Measurements from ENCODE around the gene BACH2. TPM values are rescaled to one million over a fixed set of nuclear protein-coding genes. Genes with fewer than 3 reads are reported as not detected.

Gene BACH2
- total RNA-seq, 1 experiment from 2014 or later, result 3.3 TPM

DNA sequence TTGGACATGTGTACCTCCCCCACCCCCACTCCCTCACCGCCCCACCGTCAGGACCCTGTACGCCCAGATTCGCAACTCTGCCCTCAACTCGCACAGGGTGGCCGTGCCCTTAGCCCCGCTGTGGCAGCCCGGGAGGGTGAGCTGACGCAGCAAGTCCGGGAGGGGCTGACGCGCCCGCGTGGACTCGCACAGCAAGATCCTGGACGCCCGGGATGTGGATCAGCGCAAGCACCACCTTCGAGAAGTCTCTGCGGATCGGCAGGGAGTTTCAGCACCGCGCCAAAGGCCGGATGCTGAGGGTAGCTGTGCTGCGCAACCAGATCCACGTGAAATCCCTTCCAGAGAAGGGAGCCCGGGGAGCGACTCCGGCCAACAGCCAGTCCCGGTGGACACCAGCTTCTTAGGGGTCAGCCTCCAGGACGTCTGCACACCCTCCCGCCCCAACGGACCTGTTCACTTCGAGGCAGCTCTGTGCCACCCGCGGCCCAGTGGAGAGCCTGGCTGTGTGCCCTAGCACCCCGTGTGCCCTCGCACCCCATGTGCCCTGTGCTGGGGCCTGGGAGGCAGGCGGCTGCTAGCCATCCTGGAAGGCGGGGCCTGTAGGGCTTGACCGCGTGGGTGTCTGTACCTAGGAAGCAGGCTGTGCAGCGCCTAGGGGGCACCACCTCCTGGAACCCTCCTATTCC, 409.0 kb downstream of the BACH2 start:
- H2AFZ ChIP-seq (ENCODE audit: low read depth, low read length, poor library complexity, severe bottlenecking), result no peak overlapping the region
- intact Hi-C loops (cut with micrococcal nuclease), result no loop called here
- no peaks in the 10 kb centered on the region for H3K9me2 ChIP-seq (ENCODE audit: insufficient read depth)
- no peaks in the 10 kb centered on the region for H3K9me3 ChIP-seq (ENCODE audit: control insufficient read depth in 1 of 2, insufficient read depth in 1 of 2, low read depth in 1 of 2, low read length in 2 of 2)
- TF ChIP-seq YY1 (IDR thresholded peaks at IDR 0.05; ENCODE audit: extremely low read depth, insufficient replicate concordance, low read depth, low read length), result no peak
- no peak for TF ChIP-seq EZH2 (IDR thresholded peaks at IDR 0.05)
- ATAC-seq, result peak; percentile 74
- no peaks in the 10 kb centered on the region for H3K27me3 ChIP-seq (ENCODE audit: insufficient read depth, low read length)
- no peak overlapping the region for H3K9ac ChIP-seq (ENCODE audit: low read length)
- CTCF ChIA-PET, result no interaction called here
- H3K4me2 ChIP-seq (ENCODE audit: low read length), result no peak overlapping the region
- POLR2A ChIA-PET, result no interaction called here
- RAD21 ChIA-PET (ENCODE audit: low non-redundant PET in 1 of 2, low total read pairs in 2 of 2, uncharacterized antibody in 2 of 2, unreplicated experiment in 2 of 2), result no interaction called here
- H3K79me2 ChIP-seq (ENCODE audit: insufficient read depth, low read length), result no peaks in the 10 kb centered on the region
- no peak overlapping the region for H3K27ac ChIP-seq (ENCODE audit: low read depth, low read length)
- H3K4me3 ChIP-seq (replicated peaks in 1 of 2; ENCODE audit: low read depth in 1 of 2, low read length in 2 of 2), result no peak overlapping the region
- H3K4me1 ChIP-seq (ENCODE audit: control insufficient read depth in 1 of 2, insufficient read depth in 2 of 2, low read length in 2 of 2), result no peaks in the 10 kb centered on the region
- no peak for DNase-seq (ENCODE audit: low read depth, low spot score)
- H3K36me3 ChIP-seq (ENCODE audit: control insufficient read depth in 1 of 2, insufficient read depth in 2 of 2, low read length in 2 of 2), result no peaks in the 10 kb centered on the region
- BruUV-seq (replicated peaks), result no TSS peak
- H4K20me1 ChIP-seq (ENCODE audit: insufficient read depth), result no peaks in the 10 kb centered on the region

DNA sequence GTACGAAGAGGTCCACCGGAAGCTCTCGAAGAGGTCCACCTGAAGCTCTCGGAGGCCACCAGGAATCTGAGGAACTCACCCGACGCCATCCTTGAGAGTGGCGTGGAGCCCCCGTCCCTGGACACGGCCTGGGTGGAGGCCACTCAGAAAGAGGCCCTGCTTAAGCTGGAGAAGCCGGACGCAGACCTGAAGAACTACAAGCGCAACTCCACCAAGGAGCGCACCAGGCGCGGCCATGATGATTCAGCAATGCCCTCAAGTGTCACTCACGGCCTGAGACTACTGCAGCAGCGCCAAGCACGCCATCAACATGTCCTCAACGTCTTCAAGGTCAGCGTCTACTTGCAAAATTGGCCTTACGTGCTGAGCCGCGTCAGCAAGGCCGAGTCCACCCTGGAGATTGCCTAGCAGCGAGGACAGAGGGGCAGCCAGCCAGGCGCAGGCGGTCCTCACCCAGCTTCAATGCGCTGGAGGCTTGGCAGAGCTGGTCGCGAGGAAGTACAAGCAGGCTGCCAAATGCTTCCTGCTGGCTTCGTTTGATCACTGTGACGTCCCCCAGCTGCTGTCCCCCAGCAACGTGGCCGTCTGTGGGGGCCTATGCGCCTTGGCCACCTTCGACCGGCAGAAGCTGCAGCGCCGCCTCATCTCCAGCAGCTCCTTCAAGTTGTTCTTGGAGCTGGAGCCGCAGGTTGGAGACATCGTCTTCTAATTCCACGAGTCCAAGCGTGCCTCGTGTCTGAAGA, 410.1 kb downstream of the BACH2 start:
- Histone ChIP-seq H3K4me2 (ENCODE audit: low read length) (no peak overlapping the region), H3K9me3 (ENCODE audit: control insufficient read depth in 1 of 2, insufficient read depth in 1 of 2, low read depth in 1 of 2, low read length in 2 of 2) (no peaks in the 10 kb centered on the region), H3K4me3 (replicated peaks in 1 of 2; ENCODE audit: low read depth in 1 of 2, low read length in 2 of 2) (no peak overlapping the region), H3K9me2 (ENCODE audit: insufficient read depth) (no peaks in the 10 kb centered on the region), H4K20me1 (ENCODE audit: insufficient read depth) (no peaks in the 10 kb centered on the region), H3K27ac (ENCODE audit: low read depth, low read length) (no peak overlapping the region), H3K36me3 (ENCODE audit: control insufficient read depth in 1 of 2, insufficient read depth in 2 of 2, low read length in 2 of 2) (no peaks in the 10 kb centered on the region), H3K4me1 (ENCODE audit: control insufficient read depth in 1 of 2, insufficient read depth in 2 of 2, low read length in 2 of 2) (no peaks in the 10 kb centered on the region), H2AFZ (ENCODE audit: low read depth, low read length, poor library complexity, severe bottlenecking) (no peak overlapping the region), H3K79me2 (ENCODE audit: insufficient read depth, low read length) (no peaks in the 10 kb centered on the region), H3K9ac (ENCODE audit: low read length) (no peak overlapping the region), H3K27me3 (ENCODE audit: insufficient read depth, low read length) (no peaks in the 10 kb centered on the region)
- intact Hi-C loops (cut with micrococcal nuclease), result no loop called here
- CTCF ChIA-PET, result no interaction called here
- TF ChIP-seq POLR2A (IDR thresholded peaks at IDR 0.05; ENCODE audit: borderline replicate concordance, extremely low read depth, insufficient read depth, insufficient read length) (no peak), POLR2AphosphoS5 (IDR thresholded peaks at IDR 0.05; ENCODE audit: low read depth, low read length) (no peak), EGR1 (IDR thresholded peaks at IDR 0.05; ENCODE audit: low read depth) (no peak), SRF (IDR thresholded peaks at IDR 0.05; ENCODE audit: low read depth) (no peak), RAD21 (IDR thresholded peaks at IDR 0.05; ENCODE audit: low read depth) (no peak), SIN3A (IDR thresholded peaks at IDR 0.05; ENCODE audit: low read depth) (no peak)
- TF ChIP-seq, protein P1, sequence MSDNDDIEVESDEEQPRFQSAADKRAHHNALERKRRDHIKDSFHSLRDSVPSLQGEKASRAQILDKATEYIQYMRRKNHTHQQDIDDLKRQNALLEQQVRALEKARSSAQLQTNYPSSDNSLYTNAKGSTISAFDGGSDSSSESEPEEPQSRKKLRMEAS (IDR thresholded peaks at IDR 0.05), result no peak
- TF ChIP-seq, protein P2, sequence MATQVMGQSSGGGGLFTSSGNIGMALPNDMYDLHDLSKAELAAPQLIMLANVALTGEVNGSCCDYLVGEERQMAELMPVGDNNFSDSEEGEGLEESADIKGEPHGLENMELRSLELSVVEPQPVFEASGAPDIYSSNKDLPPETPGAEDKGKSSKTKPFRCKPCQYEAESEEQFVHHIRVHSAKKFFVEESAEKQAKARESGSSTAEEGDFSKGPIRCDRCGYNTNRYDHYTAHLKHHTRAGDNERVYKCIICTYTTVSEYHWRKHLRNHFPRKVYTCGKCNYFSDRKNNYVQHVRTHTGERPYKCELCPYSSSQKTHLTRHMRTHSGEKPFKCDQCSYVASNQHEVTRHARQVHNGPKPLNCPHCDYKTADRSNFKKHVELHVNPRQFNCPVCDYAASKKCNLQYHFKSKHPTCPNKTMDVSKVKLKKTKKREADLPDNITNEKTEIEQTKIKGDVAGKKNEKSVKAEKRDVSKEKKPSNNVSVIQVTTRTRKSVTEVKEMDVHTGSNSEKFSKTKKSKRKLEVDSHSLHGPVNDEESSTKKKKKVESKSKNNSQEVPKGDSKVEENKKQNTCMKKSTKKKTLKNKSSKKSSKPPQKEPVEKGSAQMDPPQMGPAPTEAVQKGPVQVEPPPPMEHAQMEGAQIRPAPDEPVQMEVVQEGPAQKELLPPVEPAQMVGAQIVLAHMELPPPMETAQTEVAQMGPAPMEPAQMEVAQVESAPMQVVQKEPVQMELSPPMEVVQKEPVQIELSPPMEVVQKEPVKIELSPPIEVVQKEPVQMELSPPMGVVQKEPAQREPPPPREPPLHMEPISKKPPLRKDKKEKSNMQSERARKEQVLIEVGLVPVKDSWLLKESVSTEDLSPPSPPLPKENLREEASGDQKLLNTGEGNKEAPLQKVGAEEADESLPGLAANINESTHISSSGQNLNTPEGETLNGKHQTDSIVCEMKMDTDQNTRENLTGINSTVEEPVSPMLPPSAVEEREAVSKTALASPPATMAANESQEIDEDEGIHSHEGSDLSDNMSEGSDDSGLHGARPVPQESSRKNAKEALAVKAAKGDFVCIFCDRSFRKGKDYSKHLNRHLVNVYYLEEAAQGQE (IDR thresholded peaks at IDR 0.05; ENCODE audit: low read depth), result no peak
- TF ChIP-seq, protein P3, sequence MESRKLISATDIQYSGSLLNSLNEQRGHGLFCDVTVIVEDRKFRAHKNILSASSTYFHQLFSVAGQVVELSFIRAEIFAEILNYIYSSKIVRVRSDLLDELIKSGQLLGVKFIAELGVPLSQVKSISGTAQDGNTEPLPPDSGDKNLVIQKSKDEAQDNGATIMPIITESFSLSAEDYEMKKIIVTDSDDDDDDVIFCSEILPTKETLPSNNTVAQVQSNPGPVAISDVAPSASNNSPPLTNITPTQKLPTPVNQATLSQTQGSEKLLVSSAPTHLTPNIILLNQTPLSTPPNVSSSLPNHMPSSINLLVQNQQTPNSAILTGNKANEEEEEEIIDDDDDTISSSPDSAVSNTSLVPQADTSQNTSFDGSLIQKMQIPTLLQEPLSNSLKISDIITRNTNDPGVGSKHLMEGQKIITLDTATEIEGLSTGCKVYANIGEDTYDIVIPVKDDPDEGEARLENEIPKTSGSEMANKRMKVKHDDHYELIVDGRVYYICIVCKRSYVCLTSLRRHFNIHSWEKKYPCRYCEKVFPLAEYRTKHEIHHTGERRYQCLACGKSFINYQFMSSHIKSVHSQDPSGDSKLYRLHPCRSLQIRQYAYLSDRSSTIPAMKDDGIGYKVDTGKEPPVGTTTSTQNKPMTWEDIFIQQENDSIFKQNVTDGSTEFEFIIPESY (IDR thresholded peaks at IDR 0.05; ENCODE audit: extremely low read depth, insufficient replicate concordance, low read length), result no peak
- DNase-seq (ENCODE audit: low read depth, low spot score) (no peak), ATAC-seq (no peak)
- POLR2A ChIA-PET, result no interaction called here
- BruUV-seq (replicated peaks), result no TSS peak
- RAD21 ChIA-PET (ENCODE audit: low non-redundant PET in 1 of 2, low total read pairs in 2 of 2, uncharacterized antibody in 2 of 2, unreplicated experiment in 2 of 2), result no interaction called here

Measured in HCT116 (cell line).